Adrenal gland (tissue), 12 donors: ENCODE results near the gene LHFPL6. TPM values are rescaled to one million over a fixed set of nuclear protein-coding genes. Genes with fewer than 3 reads are reported as not detected.

Experiments used
- DNase-seq, 7 donors: peaks; one replicate each; pipeline ENCODE4 v3.0.0-alpha.2; 2019 to 2020
- H3K27ac ChIP-seq, 5 donors: fragments of 200-600 bp; sonication (generic) in 4 of 5; 1 replicate in 3 of 5; 2 replicates in 2 of 5; pipeline versions ENCODE4 v1.5.1 to v1.8.0; 2016 to 2020; ENCODE audit warnings: mild to moderate bottlenecking in 1 of 5
- H3K27me3 ChIP-seq: fragments of 200-600 bp; 2 replicates; pipeline ENCODE4 v1.8.0; 2021
- H3K36me3 ChIP-seq, 2 donors: fragments of 200-600 bp; replicated peaks in 1 of 2; 1 replicate in 1 of 2; 2 replicates in 1 of 2; pipeline versions ENCODE4 v1.5.1 to v1.8.0; 2018 to 2022
- H3K4me1 ChIP-seq, 2 donors: fragments of 200-600 bp; replicated peaks in 1 of 2; 1 replicate in 1 of 2; 2 replicates in 1 of 2; pipeline versions ENCODE4 v1.5.1 to v1.8.0; 2018 to 2021
- H3K4me3 ChIP-seq, 4 donors: fragments of 200-600 bp; sonication (generic) in 3 of 4; one replicate each; pipeline ENCODE4 v1.5.1; 2016 to 2018
- H3K9me3 ChIP-seq, 3 donors: fragments of 200-600 bp; sonication (generic) in 1 of 3; replicated peaks in 1 of 3; 1 replicate in 2 of 3; 2 replicates in 1 of 3; pipeline versions ENCODE4 v1.5.1 to v1.8.0; 2016 to 2021
- CTCF ChIP-seq, 6 experiments: fragments of 450-650 bp in 4 of 6; fragments of 200-600 bp in 2 of 6; sonication (generic) in 1 of 6; IDR thresholded peaks; 1 replicate in 5 of 6; 2 replicates in 1 of 6; pipeline versions ENCODE4 v1.5.1 to v1.8.0; 2016 to 2021; ENCODE audit warnings: antibody characterized with exemption in 6 of 6, mild to moderate bottlenecking in 2 of 6, moderate library complexity in 1 of 6
- POLR2A ChIP-seq, 2 donors: fragments of 450-650 bp; IDR thresholded peaks; one replicate each; pipeline ENCODE4 v1.6.1; 2017; ENCODE audit warnings: antibody characterized with exemption in 2 of 2, mild to moderate bottlenecking in 2 of 2, moderate library complexity in 1 of 2
- WGBS, 4 donors: extraction: QIAGEN DNeasy Blood & Tissue Kit in 2 of 4; methylation state at CpG; one replicate each; pipeline versions ENCODE4 v1.1.5 to v1.1.7; 2013 to 2017; 5-methylcytosine and 5-hydroxymethylcytosine counted together
- intact Hi-C, 2 donors: fragments of 100-400 bp; cut with DNase I; formaldehyde crosslinking; loops; one replicate each; pipeline versions ENCODE4 v1.14.1 to v1.15.0; 2022 to 2023
- polyA plus RNA-seq, 3 donors: library from polyadenylated mRNA; stranded (reverse); fragments of 200-250 nt in 2 of 3; fragments of 350-450 nt in 1 of 3; fragmentation: Illumina TruSeq in 1 of 3; extraction: RNeasy Lipid Tissue Mini Kit (QIAGEN cat#74804) in 1 of 3; gene quantifications; one replicate each; pipeline ENCODE4 v1.2.3, GENCODE V29; 2013 to 2014
- total RNA-seq, 9 donors: library from RNA; depleted of rRNA in 4 of 9; stranded (reverse); fragments of >200 nt in 4 of 9; fragments of 120-200 nt in 1 of 9; fragmentation: NEBNext Ultra II Directional in 1 of 9; extraction: Animal tissue kit (Norgen Biotek cat#: 25700) in 1 of 9; gene quantifications; one replicate each; pipeline versions ENCODE4 v1.1.0 to v1.2.4, GENCODE V29; 2013 to 2023
- donor health status: healthy with polysubstance abuse.
- donor health status: Bipolar disorder and iron deficiency.
- donor health status: DM: yes; HTN: yes; CAD: no.
- donor health status: DM: no; HTN: no; CAD: no.
- donor health status: DM: no; HTN: no; CAD: no.
- donor health status: DM: yes; HTN: yes; CAD: no.

The LHFPL6 gene
- total and polyA plus RNA-seq, 12 donors = 28.9 to 113 (median 46.6) TPM

GRCh38 chr13:39457274-39457673, 145.7 kb downstream of the LHFPL6 start:
- no peaks in the 10 kb centered on the region for H3K36me3 ChIP-seq
- H3K27ac ChIP-seq = no peak overlapping the region
- H3K4me1 ChIP-seq = peaks cover 5 to 10% of the 10 kb centered on the region in 2 donors
- no peak overlapping the region for H3K4me3 ChIP-seq
- H3K27me3 ChIP-seq = no peaks in the 10 kb centered on the region
- no peaks in the 10 kb centered on the region for H3K9me3 ChIP-seq
- intact Hi-C loops = no loop called here
- 98 to 100% (median 99%) methylated on average over 1 of the region's 1 CpG for WGBS, 4 donors
- TF ChIP-seq POLR2A (IDR thresholded peaks at IDR 0.05) = no peak
- no peak for TF ChIP-seq CTCF (IDR thresholded peaks at IDR 0.05)
- no peak for DNase-seq

GRCh38 chr13:39455521-39456175, 147.3 kb downstream of the LHFPL6 start:
- no peak for DNase-seq
- Histone ChIP-seq H3K4me1 (peaks cover 16 to 26% of the 10 kb centered on the region in 2 donors), H3K36me3 (no peaks in the 10 kb centered on the region), H3K27me3 (no peaks in the 10 kb centered on the region), H3K4me3 (no peak overlapping the region), H3K9me3 (no peaks in the 10 kb centered on the region), H3K27ac (no peak overlapping the region)
- no peak for TF ChIP-seq CTCF (IDR thresholded peaks at IDR 0.05)
- WGBS, 4 donors = 59 to 67% (median 62%) methylated on average over 4 of the region's 4 CpGs
- intact Hi-C loops = no loop called here

- no peak for TF ChIP-seq POLR2A (IDR thresholded peaks at IDR 0.05)
- TF ChIP-seq CTCF (IDR thresholded peaks at IDR 0.05) = no peak
- Histone ChIP-seq H3K4me1 (peaks cover 16 to 32% of the 10 kb centered on the region in 2 donors), H3K4me3 (no peak overlapping the region), H3K27me3 (no peaks in the 10 kb centered on the region), H3K27ac (no peak overlapping the region), H3K36me3 (no peaks in the 10 kb centered on the region), H3K9me3 (no peaks in the 10 kb centered on the region)
- DNase-seq = no peak
- intact Hi-C loops = no loop called here
- 71 to 80% (median 75%) methylated on average over 1 of the region's 1 CpG for WGBS, 4 donors
Observed at GRCh38 chr13:39452834-39453233, 150.2 kb downstream of the LHFPL6 start.

GRCh38 chr13:39452417-39452816, 150.6 kb downstream of the LHFPL6 start:
- H3K9me3 ChIP-seq = no peaks in the 10 kb centered on the region
- 79 to 86% (median 83%) methylated on average over 3 of the region's 3 CpGs for WGBS, 4 donors
- H3K27me3 ChIP-seq = no peaks in the 10 kb centered on the region
- H3K4me3 ChIP-seq = no peak overlapping the region
- DNase-seq = no peak
- H3K36me3 ChIP-seq = no peaks in the 10 kb centered on the region
- intact Hi-C loops = no loop called here
- H3K4me1 ChIP-seq = peaks cover 16 to 32% of the 10 kb centered on the region in 2 donors
- TF ChIP-seq POLR2A (IDR thresholded peaks at IDR 0.05) (no peak), CTCF (IDR thresholded peaks at IDR 0.05) (no peak)
- no peak overlapping the region for H3K27ac ChIP-seq
